ENCODE results near the gene ALG8.

ALG8 gene

DNA sequence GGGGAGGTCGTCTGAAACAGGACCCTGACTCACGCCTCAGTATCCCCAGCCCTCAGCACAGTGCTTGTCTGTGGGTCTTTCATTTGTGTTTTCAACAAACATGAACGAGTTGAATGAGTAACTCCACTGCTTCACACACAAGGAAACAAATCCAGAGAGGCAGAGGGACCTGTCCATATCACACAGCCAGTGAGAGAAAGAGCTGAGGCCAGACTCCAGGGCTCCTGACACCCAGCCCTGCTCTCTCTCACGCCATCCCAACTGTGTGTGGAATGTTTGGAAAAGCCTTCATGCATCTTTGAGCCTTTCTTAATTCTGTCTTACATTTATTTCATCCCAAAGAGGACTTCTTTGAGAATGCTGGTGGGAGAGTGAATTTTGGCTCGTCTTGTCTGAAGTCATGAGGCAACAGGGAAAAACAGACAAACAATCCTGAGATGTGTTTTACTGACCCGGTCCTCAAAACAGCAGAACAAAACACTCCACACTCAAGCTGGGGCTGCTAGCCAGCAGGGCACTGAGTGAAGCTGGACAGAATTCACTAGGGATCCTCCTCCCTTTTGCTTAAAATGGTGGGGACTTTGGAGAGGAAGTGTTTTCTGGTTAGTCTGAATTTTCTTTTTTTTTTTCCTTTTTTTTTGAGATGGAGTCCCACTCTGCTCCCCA lies 19.7 kb upstream of the ALG8 start:
- no peak for DNase-seq

DNA sequence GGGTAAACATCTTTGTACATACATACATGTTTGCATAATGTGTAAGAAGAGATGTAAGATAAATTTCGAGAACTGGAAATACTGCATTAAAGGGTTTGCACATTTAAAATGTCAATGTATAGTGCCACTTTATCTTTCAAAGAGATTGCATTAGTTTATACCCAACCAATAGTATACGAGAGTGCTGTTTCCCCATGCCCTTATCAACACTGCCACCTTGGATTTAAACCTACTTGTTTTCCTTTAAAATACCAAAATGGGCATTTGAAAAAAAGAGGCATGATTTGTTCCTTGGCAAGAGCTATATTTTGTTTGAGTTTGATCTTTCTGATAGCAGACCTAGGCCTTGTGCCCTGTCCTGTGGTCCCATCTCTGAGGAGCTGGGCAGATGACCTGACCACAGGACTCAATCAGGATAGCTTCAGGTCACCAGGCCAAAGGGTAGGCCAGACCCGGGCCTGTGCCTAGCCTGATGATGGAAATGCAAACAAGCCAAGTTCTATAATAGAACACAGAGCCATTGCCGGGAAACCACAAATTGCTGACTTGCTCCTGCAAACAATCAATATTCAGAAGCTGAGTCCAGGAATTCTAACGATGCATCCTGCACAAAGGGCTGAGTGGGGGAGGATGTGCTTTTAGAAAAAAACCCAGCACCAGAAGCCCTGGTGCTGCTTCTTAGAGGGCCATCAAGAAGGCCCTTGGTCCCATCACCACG lies 16.9 kb upstream of the ALG8 start:
- DNase-seq, result peak; percentile 63

- DNase-seq, result no peak
These were observed 12.4 kb upstream of the ALG8 start for GRCh38 chr11:78151804-78152203.

DNA sequence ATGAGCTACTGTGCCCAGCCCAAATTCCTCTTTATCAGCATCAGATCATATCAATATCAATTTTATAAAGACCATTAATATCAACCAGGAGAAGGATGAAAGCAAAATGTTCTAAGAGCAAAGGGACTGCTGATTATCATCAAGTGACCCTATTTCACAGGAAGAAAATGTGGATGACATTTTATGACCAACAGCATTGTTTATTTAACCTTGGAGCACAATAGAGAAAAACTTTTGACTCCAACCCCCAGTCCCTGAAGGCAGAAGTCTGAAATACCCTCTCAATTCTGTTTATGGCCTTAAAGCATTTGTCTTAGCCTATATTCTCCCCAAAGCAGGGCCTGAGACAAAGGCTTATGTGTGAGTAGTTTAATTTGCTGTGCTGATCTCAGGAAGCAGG lies 11.3 kb upstream of the ALG8 start:
- DNase-seq, result no peak

DNA sequence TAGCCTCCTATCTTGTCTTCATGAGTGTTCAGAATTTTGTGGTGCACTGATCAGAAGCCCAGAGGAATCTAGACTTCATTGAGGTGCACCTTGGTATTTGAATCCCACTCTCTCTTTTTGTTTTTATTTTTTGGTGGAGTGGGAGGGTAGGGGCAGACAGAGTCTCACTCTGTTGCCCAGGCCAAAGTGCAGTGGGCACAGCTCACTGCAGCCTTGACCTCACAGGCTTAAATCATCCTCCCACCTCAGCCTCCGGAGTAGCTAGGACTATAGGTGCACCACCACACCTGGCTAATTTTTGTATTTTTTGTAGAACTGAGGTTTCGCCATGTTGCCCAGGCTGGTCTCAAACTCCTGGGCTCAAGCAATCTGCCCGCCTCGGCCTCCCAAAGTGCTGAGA lies 10.9 kb upstream of the ALG8 start:
- DNase-seq, result no peak

GRCh38 chr11:78149646-78150045 lies 10.2 kb upstream of the ALG8 start:
- DNase-seq, result peak; percentile 48

DNA sequence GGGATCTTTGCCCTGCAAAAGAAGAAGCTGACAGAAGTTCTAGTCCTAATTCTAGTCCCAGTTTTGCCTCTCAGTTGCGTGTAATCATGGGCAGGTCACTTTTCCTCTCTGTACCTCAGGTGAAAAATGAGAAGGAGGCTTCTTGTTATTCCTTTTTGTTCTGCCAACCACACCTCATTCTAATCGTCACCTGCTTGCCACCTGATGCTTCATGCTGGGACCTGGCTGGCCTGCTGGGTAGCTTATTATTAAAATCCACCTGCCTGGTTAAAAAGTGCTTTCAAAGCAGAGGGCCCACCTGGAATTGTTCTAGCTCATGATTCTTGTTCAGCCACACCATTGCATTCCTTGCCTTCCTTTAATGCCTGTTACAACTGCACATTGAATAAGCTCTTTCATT lies 8.4 kb upstream of the ALG8 start:
- no peak for DNase-seq

- no peak for DNase-seq
These were observed 6.1 kb upstream of the ALG8 start for GRCh38 chr11:78145511-78146025.

DNA sequence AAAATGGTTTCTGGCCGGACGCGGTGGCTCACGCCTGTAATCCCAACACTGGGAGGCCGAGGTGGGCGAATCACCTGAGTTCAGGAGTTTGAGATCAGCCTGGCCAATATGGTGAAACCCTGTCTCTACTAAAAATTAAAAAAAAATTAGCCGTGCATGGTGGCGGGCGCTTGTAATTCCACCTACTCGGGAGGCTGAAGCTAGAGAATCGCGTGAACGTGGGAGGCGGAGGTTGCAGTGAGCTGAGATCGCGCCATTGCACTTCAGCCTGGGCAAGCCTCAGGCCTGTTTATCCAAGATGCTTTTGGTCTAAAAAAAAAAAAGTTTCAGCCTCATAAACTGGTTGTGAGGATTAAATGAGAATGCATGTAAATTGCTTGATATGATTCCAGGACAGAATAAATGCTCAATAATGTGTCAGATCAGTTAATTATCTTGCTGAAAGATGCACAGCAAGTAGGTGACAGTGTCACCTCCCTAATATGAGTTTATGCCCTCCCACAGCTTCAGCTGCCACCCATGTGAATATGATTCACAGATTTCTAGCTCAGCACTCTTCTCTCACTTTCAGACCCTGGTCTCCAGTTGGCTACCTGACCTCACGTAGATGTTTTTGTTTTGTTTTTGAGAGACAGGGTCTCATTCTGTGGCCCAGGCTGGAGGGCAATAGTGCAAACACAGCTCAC lies 1.1 kb upstream of the ALG8 start:
- no peak for DNase-seq

GRCh38 chr11:78138694-78139421 lies 568 bp downstream of the ALG8 start:
- peak; percentile 17 for DNase-seq

- DNase-seq, result peak; percentile 41
These were observed 1.1 kb downstream of the ALG8 start for GRCh38 chr11:78138291-78138690.

DNA sequence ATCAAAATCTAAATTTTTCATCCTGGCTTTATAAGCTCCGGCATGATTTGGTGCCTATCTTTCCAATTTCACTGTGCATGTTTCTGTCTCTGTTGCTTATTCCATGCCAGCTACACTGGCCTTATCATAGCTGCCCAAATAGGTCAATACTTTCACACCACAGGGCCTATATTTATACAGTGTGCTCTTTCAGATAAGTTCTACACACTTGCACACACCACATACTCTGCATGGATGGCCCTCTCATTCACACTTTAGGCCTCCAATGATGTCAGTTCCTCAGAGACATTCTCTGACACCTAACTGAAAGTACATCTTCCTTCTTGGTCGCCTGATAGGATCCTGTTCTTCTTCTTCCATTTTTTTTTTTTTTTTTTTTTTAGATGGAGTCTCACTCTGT lies 7.0 kb downstream of the ALG8 start:
- DNase-seq, result no peak

DNA sequence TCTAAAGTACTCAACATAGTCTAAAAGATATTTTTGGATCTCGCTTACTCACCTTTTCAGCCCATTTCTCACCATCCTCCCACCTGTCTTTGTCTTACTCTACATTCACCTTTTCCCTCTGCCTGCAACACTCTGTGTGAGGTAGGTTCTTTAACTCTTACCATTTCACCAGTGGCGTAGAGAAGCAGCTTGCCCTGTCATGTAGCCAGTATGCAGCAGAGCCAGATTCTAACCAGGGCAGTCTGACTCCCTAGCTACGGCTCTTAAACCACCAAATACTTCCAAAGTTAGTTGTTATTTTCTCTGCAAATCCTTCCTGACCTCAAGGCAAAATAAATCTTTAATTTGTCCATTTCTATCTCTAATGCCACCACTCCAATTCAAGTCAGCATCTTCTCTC lies 7.5 kb downstream of the ALG8 start:
- DNase-seq, result peak; percentile 55

DNA sequence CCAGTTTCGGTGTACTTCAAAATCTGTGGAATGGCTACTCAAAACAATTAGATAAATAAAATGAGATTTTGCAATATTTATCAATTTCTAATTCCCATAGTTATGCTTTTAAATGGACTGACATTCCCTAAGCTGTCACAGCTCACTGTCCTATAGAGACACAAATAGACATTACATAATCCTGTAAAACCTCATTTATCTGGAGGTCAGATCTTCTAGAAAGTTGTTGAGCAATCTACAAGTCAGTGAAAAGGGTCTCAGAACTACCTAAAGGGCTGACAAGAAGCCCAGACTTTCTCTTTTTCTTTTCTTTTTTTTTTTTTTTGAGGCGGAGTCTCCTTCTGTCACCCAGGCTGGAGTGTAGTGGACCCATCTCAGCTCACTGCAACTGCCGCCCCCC lies 12.0 kb downstream of the ALG8 start:
- no peak for DNase-seq

GRCh38 chr11:78112582-78113275 lies 26.7 kb downstream of the ALG8 start:
- DNase-seq, result no peak

DNA sequence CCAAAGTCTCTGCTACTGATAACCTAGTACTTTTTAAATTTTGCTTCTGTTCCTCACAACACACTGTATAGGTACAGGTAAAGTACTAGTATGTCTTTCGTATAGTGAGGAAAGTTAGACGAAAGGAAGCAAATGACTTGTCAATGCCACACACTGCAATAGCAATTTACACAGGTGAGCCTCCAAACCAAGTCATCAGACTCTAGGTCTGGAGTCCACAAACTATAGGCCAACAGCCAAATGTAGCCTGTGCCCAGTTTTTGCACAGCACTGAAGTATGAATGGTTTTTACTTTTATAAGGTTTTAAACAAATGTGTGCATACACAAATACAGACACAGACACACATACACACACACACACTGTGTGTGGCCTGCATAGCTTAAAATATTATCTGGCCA lies 28.1 kb downstream of the ALG8 start:
- no peak for DNase-seq

DNA sequence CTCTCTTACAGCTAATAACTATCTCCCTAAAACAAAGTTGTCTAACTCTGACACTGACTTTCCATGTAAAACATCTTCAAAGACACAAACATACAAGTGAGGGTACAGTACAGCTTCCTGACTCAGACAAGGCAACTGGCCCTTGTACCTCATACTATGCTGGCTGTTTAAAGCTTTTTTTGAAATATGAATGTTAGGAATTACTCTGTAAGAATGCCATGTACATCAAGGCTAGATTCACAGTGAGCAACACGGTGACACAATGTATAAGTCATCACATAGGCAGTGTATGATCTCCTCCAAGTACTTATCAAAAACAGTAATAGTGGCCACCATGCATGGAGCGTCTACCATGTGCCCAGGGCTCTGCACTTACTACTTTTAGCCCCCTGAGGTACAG lies 28.6 kb downstream of the ALG8 start:
- DNase-seq, result peak; percentile 22

- no peak for DNase-seq
These were observed 29.1 kb downstream of the ALG8 start for GRCh38 chr11:78110351-78110750.

DNA sequence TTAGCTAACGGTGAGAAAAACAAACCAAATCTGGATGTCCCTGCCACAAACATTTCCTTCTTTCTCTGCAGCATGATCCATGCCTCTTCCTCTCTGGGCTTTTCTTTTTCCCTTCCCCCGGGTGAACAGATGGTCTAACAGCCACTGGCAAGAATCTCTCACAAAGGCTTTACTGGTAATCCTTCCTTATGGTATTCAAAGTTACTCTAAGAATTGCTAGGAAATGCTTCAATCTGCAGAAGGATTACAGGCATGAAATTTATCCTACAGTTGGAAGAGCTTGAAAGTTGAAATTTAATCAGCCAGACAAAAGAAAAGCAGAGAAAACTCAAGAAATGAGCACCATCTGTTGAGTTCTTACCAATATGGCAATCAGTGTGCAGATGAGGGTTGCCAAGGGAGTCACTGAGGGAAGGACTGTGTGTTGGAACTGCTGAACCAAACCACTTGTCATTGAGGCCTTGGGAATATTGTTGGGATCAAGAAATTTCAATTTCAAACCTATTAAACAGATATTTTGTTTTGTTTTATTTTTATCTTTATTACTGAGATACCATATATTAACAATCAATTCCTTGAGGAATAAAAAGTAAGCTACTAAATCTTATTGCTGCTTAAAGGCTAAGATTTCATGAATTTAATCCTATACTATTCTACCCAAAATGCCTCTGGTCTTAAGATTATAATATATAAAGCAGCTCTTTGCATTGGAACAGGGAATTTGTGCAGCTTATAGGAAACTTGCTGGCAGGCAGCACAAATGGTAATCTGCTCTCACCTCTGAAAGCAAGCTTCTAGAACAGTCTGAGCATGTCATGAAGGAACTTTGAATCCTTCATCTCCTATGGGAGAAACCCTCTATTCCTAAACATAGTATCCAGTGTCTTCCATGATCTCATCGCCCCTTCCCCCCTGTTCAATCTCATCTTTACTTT lies 30.1 kb downstream of the ALG8 start:
- DNase-seq, result no peak

- DNase-seq, result no peak
These were observed 38.6 kb downstream of the ALG8 start for GRCh38 chr11:78100676-78101472.
